Measurements from ENCODE around the gene TCN2.
A peak's percentile ranks its signal among the peaks of the same experiment; 100 is the strongest.
"Not testable (repeated sequence)": the region's sequence is repeated elsewhere in the genome, so short reads cannot be mapped to it uniquely, and the experiment has no call there.

Gene TCN2

GRCh38 chr22:30580896-30581295 is 26.1 kb upstream of the TCN2 start:
- DNase-seq: no peak

GRCh38 chr22:30582051-30582450 is 24.9 kb upstream of the TCN2 start:
- DNase-seq: no peak

DNA sequence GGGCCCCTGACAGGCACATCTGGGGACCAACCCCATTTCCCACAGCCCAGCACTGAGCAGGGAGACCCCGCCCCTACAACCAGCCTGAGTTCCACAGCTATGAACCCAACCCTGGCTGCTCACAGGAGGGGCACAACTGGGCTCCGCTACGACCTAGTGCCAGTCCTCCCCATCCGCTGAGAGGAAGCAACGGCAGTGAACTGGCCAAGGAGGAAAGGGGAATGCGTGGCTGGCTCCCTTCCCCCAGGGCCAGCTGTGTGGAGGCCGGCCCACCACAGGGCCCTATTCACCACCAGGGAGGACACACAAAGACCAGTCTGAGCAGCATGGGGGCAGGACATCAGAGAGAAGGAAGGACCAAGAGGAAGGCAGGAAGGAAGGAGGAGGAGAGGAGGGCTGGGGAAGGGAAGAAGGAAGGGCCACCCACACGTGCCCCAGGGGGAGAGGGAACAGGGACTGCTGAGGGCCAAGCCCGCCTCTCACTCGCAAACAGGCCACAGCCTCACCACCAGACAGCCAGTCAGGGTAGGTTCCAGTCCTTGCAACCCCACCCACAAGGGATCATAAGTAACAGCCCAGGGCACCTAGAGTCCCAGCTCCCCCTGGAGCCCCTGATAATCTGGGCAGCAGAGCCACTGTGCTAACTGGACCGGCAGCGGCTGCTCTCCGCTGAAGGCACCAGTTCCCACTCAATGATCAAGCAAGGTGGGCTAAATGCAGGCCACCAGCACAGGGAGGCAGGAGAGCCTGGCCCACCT is 24.0 kb upstream of the TCN2 start:
- DNase-seq: no peak

DNA sequence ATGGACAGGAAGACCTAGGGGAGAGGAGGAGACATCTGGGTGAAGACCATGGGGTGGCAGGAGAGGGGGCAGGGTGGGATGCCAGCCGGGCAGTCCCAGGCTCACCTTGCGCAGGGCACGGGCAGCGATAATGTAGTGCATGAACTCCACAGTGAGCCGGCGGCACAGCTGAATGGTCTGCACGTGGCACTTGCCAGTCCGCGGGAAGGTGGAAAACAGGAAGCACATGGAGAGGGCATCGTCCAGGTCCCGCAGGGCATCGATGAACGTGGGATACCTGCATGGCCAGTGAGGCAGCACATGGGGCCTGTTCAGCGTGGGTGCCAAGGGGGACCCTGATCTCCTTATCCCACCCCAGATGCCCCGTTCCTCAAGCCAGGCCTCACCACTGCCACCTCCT is 22.5 kb upstream of the TCN2 start:
- no peak for DNase-seq

DNA sequence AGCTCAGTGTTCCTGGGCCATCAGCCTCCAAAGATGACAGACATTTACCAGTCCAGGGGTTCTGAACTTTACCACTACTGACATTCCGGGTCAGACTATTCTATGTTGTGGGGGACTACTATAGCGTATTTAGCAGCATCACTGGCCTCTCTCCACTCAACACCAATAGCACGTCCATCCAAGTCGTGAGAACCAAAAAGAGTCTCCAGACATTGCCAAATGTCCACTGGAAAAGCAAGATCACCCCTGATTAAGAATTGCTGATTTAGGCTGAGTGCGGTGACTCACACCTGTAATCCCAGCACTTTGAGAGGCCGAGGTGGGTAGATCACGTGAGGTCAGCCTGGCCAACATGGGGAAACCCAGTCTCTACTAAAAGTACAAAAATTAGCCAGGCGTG is 20.6 kb upstream of the TCN2 start:
- no peak for DNase-seq

- no peak for DNase-seq
Observed at GRCh38 chr22:30591191-30591587, 15.8 kb upstream of the TCN2 start.

DNA sequence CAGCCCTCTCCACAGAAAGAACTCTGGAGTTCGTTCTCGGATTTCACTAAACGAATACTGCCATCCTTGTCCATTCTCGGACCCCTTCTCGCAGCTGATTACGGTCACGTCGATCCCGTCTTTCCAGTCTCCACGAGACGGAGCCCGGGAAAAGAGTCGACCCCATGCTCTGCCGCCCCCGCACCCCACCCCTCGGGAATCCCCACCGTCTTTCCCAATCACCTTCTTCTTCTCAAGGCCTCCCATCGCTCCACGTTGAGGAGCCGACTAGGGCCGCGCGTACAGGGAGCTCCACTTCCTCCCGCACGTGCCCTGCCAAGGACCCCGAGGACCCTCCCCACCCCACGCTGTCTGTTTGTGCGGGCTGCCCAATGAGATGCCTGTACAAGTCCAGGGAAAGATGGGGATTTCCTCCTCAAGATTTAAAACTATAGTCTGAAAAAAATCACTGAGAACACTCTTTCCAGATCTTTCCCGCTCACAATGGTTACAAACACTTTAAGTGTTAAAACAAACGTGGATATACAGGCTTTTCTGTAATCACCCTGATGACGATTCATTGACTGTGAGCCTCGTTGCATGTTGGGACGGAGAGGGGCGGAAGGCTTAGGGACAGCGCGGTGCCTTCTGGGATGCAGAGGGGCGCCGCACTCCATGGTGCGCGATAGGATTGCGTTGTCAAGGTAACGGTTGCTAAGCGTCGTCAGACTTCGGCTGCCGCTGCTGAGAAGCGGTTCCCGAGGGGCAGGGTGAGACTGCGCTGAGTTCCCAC is 15.2 kb upstream of the TCN2 start, which contains the start of gene PES1:
TSS of gene PES1 (minus strand) at position 323 of the 772 bp plus-strand sequence. CDS start at position 246, 77 bp downstream.
- peak; percentile 79 for DNase-seq

GRCh38 chr22:30592360-30592713 is 14.6 kb upstream of the TCN2 start:
- not testable (repeated sequence) for DNase-seq

DNA sequence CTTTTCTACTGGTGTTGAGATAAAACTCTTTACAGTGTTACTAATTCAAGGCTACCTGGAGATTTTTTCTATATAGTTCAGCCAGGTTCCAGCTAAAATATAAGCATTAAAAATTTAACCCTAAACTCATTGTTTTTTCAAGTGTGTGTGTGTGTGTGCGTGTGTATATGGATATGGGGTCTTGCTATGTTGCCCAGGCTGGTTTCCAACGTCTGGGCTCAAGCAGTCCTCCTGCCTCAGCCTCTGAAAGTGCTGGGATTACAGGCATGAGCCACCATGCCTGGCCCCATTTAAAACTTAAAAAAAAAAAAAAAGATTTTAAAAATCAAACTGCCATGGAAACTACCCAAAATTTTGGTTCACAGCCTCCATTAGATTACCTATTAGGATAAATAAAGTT is 10.8 kb upstream of the TCN2 start:
- no peak for DNase-seq

GRCh38 chr22:30596886-30597285 is 10.1 kb upstream of the TCN2 start:
- no peak for DNase-seq

GRCh38 chr22:30598986-30599385 is 8.0 kb upstream of the TCN2 start:
- DNase-seq: no peak

- DNase-seq: no peak
Observed at GRCh38 chr22:30600921-30601320, 6.1 kb upstream of the TCN2 start.

DNA sequence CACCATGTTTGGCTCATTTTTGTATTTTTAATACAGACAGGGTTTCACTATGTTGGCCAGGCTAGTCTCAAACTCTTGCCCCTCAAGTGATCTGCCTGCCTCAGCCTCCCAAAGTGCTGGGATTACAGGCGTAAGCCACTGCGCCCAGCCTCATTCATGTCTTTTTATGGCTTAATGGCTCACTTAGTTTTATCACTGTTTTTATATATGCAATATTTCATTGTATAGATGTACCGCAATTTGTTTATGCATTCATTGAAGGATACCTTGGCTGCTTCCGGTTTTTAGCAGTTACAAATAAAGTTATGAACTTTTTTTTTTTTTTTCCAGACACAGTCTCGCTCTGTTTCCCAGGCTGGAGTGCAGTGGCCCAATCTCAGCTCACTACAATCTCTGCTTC is 5.5 kb upstream of the TCN2 start:
- no peak for DNase-seq

DNA sequence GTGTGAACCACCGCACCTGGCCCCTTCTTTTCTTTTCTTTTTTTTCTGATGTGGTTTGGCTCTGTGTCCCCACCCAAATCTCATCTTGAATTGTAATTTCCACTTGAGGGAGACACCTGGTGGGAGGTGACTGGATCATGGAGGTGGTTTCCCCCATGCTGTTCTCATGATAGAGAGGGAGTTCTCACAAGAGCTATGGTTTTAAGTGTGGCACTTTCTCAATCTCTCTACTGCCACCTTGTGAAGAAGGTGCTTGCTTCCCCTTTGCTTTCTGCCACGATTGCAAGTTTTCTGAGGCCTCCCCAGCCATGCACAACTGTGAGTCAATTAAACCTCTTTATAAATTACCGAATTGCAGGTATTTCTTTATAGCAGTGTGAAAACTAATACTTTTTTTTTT is 4.9 kb upstream of the TCN2 start:
- DNase-seq: no peak

DNA sequence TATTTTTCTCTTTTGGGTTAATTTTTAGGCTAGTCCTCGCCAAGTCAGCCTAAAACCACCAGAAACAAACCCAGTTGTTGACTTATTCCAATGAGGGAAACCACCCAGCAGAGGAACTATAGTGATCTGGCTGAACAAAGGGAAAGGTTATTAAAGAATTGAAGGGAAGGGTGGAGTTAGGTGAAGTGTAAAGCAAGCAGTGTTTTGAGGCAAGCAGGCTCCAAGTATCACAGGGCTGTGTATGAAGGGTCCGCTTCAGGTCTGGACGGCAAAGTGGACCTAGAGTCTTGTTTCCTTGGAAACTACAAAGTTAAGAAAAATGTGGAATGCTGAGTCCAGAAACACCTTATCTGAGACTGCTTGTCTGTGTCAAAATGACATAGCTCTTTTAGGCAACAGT is 3.2 kb upstream of the TCN2 start:
- no peak for DNase-seq

DNA sequence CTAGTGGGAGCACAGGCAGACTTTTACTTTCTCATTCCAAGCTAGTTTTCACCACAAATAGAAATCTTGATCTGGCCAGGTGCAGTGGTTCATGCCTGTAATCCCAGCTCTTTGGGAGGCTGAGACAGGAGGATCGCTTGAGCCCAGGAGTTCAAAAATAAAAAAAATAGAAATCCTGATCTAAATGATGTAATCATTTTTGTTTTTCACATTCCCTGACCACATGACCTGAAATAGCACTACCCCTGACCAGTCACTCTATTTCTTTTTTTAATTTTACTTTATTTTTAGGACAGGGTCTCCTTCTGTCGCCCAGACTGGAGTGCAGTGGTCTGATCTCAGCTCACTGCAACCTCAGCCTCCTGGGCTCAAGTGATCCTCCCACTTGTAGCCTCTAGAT is 2.3 kb upstream of the TCN2 start:
- DNase-seq: no peak

DNA sequence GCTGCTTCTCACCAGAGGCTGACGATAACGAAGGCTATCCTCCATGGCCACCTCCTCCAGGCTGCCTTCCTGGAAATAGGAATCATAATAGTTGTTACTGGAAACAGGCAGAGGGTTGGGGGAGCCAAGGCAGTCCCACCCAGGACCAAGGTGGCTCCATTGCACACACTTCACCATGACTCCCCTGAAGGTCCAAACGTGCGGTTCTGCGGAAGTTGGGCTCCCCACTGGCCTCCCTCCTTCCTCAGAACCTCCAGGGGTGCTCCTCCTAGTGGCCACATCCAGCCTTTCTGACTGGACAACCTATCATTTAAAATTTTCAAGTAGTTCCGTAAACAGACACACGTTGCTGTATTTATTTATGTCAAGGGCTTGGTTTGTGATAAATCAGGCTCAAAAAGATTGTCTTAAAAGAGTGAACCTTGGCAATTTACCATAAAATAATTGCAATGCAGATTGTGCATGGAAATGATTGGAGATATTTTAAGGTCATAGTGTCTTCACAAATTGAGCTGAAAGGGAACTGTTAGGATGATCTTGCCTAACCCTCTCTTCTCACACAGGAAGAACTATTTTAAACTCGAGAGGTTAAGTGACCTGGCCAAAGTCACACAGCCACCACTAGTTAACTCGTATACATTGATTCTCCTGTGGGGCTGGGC is 1.4 kb upstream of the TCN2 start:
- DNase-seq: no peak

- DNase-seq: no peak
Observed at GRCh38 chr22:30607300-30607930, 441 bp downstream of the TCN2 start.

- DNase-seq: no peak
Observed at GRCh38 chr22:30607939-30608338, 965 bp downstream of the TCN2 start.

- no peak for DNase-seq
Observed at GRCh38 chr22:30609260-30610185, 2.5 kb downstream of the TCN2 start.

DNA sequence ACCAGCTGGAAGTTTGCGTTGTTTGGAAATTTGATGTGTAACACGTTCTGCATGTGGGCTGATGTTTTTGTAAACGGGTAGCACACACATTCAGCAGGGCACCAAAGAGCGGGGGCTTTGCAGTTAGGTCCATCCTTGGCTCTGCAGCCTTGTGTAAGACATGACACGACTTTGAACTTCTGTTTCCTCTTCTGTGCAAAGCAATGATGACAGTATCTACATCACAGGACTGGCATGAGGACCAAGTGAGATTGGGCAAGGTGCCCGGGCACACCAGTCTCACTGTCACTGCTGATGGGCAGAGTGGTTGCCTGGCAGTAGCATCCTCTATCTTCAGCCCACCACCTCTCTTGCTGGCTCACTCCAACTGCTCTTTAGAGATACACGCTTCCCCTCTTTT is 3.3 kb downstream of the TCN2 start:
- no peak for DNase-seq

DNA sequence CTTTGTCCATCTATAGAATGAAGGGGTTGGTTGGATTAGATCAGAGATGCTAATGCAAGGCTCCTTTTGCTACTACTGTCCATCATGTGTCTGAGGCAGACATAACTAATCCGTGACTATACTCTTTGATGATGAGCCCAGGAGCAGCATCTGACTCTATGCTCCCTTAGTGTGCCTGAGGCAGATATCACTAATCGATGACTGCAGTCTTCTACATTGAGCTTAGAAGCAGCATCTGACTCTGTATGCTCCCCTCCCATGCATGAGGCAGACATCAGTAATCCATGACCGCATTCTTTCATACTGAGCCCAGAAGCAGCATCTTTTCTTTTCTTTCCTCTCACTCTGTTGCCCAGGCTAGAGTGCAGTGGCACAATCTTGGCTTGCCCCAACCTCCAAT is 4.2 kb downstream of the TCN2 start:
- no peak for DNase-seq
